Panc1 (cell line): Measurements from ENCODE around the gene DYNLT1. TPM values are rescaled to one million over a fixed set of nuclear protein-coding genes. Genes with fewer than 3 reads are reported as not detected.

Source experiments
- ATAC-seq: fragments of 200-7000 bp; cut with Tn5 transposase; 2 replicates; pipeline ENCODE4 v1.9.1; 2020; ENCODE audit warnings: mild to moderate bottlenecking, moderate library complexity
- BruUV-seq: library from RNA; stranded (reverse); fragments of 400-500 nt; replicated peaks from 2 replicates; lab custom pipeline; 2021; lab: Mats Ljungman, UMichigan
- CTCF ChIA-PET: fragments of 300-600 bp; sonication (Branson Sonifier 250); formaldehyde crosslinking; loops from one replicate; lab custom pipeline; 2022; ENCODE audit warnings: antibody characterized with exemption; lab: Charles Lee
- POLR2A ChIA-PET: fragments of 300-600 bp; sonication (Branson Sonifier 250); formaldehyde crosslinking; loops from one replicate; lab custom pipeline; 2022; ENCODE audit warnings: antibody characterized with exemption; lab: Charles Lee
- DNase-seq: peaks from one replicate; pipeline ENCODE4 v3.0.0-alpha.2; 2010; ENCODE audit warnings: low read depth, low spot score
- H3K27ac ChIP-seq: 2 replicates; pipeline ENCODE4 v1.5.1; 2011; ENCODE audit warnings: mild to moderate bottlenecking, low read length, inconsistent platforms
- H3K27me3 ChIP-seq: fragments of 200-500 bp; sonication (Bioruptor generic); 2 replicates; pipeline ENCODE4 v1.6.0; 2014; ENCODE audit warnings: low read length, inconsistent platforms; ENCODE audit not compliant: control insufficient read depth, insufficient read depth
- H3K36me3 ChIP-seq: fragments of 200-500 bp; sonication (Bioruptor generic); 2 replicates; pipeline ENCODE4 v1.5.1; 2014; ENCODE audit warnings: inconsistent platforms, mild to moderate bottlenecking, low read length, moderate library complexity; ENCODE audit not compliant: control insufficient read depth, insufficient read depth
- H3K4me1 ChIP-seq: 2 replicates; pipeline ENCODE4 v1.5.1; 2011; ENCODE audit warnings: inconsistent platforms, mild to moderate bottlenecking, low read length, moderate library complexity; ENCODE audit not compliant: control insufficient read depth, insufficient read depth
- H3K4me3 ChIP-seq, 2 experiments: 2 replicates each; pipeline ENCODE4 v1.5.1; 2011 to 2012; ENCODE audit warnings: low read depth in 2 of 2, low read length in 2 of 2, mild to moderate bottlenecking in 2 of 2, inconsistent platforms in 1 of 2, moderate library complexity in 1 of 2
- H3K9me3 ChIP-seq: fragments of 200-500 bp; sonication (Bioruptor generic); 2 replicates; pipeline ENCODE4 v1.5.1; 2014; ENCODE audit warnings: low read depth, mild to moderate bottlenecking, inconsistent platforms, low read length, moderate library complexity; ENCODE audit not compliant: control insufficient read depth, insufficient read depth
- POLR2AphosphoS5 ChIP-seq: IDR thresholded peaks from 2 replicates; pipeline ENCODE4 v1.6.1; 2012; ENCODE audit warnings: mild to moderate bottlenecking, low read depth, low read length, moderate library complexity
- SIN3A ChIP-seq: IDR thresholded peaks from 2 replicates; pipeline ENCODE4 v1.6.1; 2012; ENCODE audit warnings: low read depth, mild to moderate bottlenecking, low read length, moderate library complexity, borderline replicate concordance; ENCODE audit not compliant: insufficient read depth
- TCF7L2 ChIP-seq: IDR thresholded peaks from 2 replicates; pipeline ENCODE4 v1.6.1; 2011; ENCODE audit warnings: mild to moderate bottlenecking, low read depth, low read length, inconsistent platforms
- in situ Hi-C: cut with HindIII; loops from 2 replicates; pipeline ENCODE4 v1.10.0; 2016; ENCODE audit warnings: low sequenced_read_pairs, low pct_unique_long_range_greater_than_20kb
- intact Hi-C: fragments of 100-400 bp; cut with micrococcal nuclease; formaldehyde crosslinking; loops from one replicate; pipeline ENCODE4 v1.10.0; 2022; ENCODE audit not compliant: unreplicated experiment
- total RNA-seq: library from RNA; stranded (reverse); gene quantifications from one replicate; pipeline ENCODE4 v1.2.1, GENCODE V29; 2021; ENCODE audit not compliant: unreplicated experiment
- TF ChIP-seq, protein P1 (sequence below): fragments of 450-650 bp; IDR thresholded peaks from 2 replicates; pipeline ENCODE4 v1.5.1; 2017; ENCODE audit warnings: mild to moderate bottlenecking
- TF ChIP-seq, protein P2 (sequence below), 2 experiments: IDR thresholded peaks; 2 replicates each; pipeline ENCODE4 v1.6.1; 2011 to 2012; ENCODE audit warnings: low read depth in 2 of 2, control low read depth in 1 of 2, low read length in 1 of 2, mild to moderate bottlenecking in 1 of 2, moderate library complexity in 1 of 2; ENCODE audit not compliant: insufficient read depth in 1 of 2

The DYNLT1 gene
- total RNA-seq, 1 experiment from 2014 or later = 137 TPM

GRCh38 chr6:158649289-158650143 is 5.0 kb upstream of the DYNLT1 start, which contains the start of gene SYTL3:
TSS of gene SYTL3 (plus strand) at chr6:158650054. CDS start at chr6:158663269, 13,215 bp downstream.
- CTCF ChIA-PET = no interaction called here
- ATAC-seq (peak; percentile 32; the same call in 1 of the 2 replicates), DNase-seq (no peak)
- no TSS peak for BruUV-seq
- POLR2A ChIA-PET = interaction anchor here (0.6 to 0.7 kb wide), 2 partner anchors 53 to 90 kb away, joined by 3 read pairs; no protein-coding TSS in a partner anchor
- no peaks in the 10 kb centered on the region for H3K9me3 ChIP-seq
- intact Hi-C loops = no loop called here
- TF ChIP-seq, protein P1, sequence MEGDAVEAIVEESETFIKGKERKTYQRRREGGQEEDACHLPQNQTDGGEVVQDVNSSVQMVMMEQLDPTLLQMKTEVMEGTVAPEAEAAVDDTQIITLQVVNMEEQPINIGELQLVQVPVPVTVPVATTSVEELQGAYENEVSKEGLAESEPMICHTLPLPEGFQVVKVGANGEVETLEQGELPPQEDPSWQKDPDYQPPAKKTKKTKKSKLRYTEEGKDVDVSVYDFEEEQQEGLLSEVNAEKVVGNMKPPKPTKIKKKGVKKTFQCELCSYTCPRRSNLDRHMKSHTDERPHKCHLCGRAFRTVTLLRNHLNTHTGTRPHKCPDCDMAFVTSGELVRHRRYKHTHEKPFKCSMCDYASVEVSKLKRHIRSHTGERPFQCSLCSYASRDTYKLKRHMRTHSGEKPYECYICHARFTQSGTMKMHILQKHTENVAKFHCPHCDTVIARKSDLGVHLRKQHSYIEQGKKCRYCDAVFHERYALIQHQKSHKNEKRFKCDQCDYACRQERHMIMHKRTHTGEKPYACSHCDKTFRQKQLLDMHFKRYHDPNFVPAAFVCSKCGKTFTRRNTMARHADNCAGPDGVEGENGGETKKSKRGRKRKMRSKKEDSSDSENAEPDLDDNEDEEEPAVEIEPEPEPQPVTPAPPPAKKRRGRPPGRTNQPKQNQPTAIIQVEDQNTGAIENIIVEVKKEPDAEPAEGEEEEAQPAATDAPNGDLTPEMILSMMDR = no peak
- TF ChIP-seq, protein P2, sequence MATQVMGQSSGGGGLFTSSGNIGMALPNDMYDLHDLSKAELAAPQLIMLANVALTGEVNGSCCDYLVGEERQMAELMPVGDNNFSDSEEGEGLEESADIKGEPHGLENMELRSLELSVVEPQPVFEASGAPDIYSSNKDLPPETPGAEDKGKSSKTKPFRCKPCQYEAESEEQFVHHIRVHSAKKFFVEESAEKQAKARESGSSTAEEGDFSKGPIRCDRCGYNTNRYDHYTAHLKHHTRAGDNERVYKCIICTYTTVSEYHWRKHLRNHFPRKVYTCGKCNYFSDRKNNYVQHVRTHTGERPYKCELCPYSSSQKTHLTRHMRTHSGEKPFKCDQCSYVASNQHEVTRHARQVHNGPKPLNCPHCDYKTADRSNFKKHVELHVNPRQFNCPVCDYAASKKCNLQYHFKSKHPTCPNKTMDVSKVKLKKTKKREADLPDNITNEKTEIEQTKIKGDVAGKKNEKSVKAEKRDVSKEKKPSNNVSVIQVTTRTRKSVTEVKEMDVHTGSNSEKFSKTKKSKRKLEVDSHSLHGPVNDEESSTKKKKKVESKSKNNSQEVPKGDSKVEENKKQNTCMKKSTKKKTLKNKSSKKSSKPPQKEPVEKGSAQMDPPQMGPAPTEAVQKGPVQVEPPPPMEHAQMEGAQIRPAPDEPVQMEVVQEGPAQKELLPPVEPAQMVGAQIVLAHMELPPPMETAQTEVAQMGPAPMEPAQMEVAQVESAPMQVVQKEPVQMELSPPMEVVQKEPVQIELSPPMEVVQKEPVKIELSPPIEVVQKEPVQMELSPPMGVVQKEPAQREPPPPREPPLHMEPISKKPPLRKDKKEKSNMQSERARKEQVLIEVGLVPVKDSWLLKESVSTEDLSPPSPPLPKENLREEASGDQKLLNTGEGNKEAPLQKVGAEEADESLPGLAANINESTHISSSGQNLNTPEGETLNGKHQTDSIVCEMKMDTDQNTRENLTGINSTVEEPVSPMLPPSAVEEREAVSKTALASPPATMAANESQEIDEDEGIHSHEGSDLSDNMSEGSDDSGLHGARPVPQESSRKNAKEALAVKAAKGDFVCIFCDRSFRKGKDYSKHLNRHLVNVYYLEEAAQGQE (IDR thresholded peaks at IDR 0.05; ENCODE audit: insufficient read depth in 1 of 2, low read depth in 2 of 2, low read length in 1 of 2) = no peak
- TF ChIP-seq POLR2AphosphoS5 = no peak
- no peak for TF ChIP-seq TCF7L2
- TF ChIP-seq SIN3A = no peak
- H3K27me3 ChIP-seq = no peaks in the 10 kb centered on the region
- no peak within 1 kb of the TSS for H3K4me3 ChIP-seq
- no peak within 1 kb of the TSS for H3K27ac ChIP-seq
- in situ Hi-C loops = no loop called here
- peaks cover 28% of the 10 kb centered on the region for H3K4me1 ChIP-seq
- H3K36me3 ChIP-seq = no peaks in the 10 kb centered on the region

- H3K9me3 ChIP-seq = no peaks in the 10 kb centered on the region
- H3K36me3 ChIP-seq = no peaks in the 10 kb centered on the region
- H3K4me3 ChIP-seq = no peak overlapping the region
- intact Hi-C loops = no loop called here
- H3K27me3 ChIP-seq = no peaks in the 10 kb centered on the region
- ATAC-seq = no peak
- no peak for DNase-seq
- in situ Hi-C loops = no loop called here
- ChIA-PET CTCF (no interaction called here), POLR2A (no interaction called here)
- peaks cover 28% of the 10 kb centered on the region for H3K4me1 ChIP-seq
- no TSS peak for BruUV-seq
- H3K27ac ChIP-seq = no peak overlapping the region
- TF ChIP-seq, protein P1 = no peak
- no peak for TF ChIP-seq POLR2AphosphoS5
- no peak for TF ChIP-seq SIN3A
- TF ChIP-seq, protein P2 (IDR thresholded peaks at IDR 0.05; ENCODE audit: insufficient read depth in 1 of 2, low read depth in 2 of 2, low read length in 1 of 2) = no peak
- TF ChIP-seq TCF7L2 = no peak
These were observed 4.2 kb upstream of the DYNLT1 start for GRCh38 chr6:158648682-158649131.
